Stimulated activated CD8-positive, alpha-beta memory T cell treated with anti-CD3 and anti-CD28 coated beads, Interleukin-7, amount 100 ng/mL, for 1 hour (primary cell): ENCODE measurements around the gene EPHA8.

ENCODE experiments used
- DNase-seq, 2 donors: peaks; one replicate each; pipeline ENCODE4 v3.0.0-alpha.2; 2020; ENCODE audit warnings: low read depth in 2 of 2

EPHA8 gene

GRCh38 chr1:22567197-22567596 is 3.9 kb downstream of the EPHA8 start:
- DNase-seq, result no peak

- no peak for DNase-seq
These were observed 4.7 kb downstream of the EPHA8 start for GRCh38 chr1:22567994-22568393.

GRCh38 chr1:22569269-22569668 is 6.0 kb downstream of the EPHA8 start:
- no peak for DNase-seq

GRCh38 chr1:22570140-22570909 is 7.0 kb downstream of the EPHA8 start:
- DNase-seq, result no peak

- no peak for DNase-seq
These were observed 9.5 kb downstream of the EPHA8 start for GRCh38 chr1:22572818-22573217.

GRCh38 chr1:22573237-22573636 is 9.9 kb downstream of the EPHA8 start:
- no peak for DNase-seq

GRCh38 chr1:22575532-22576149 is 12.4 kb downstream of the EPHA8 start:
- DNase-seq, result no peak

- DNase-seq, result no peak
These were observed 12.9 kb downstream of the EPHA8 start for GRCh38 chr1:22576150-22576544.

- no peak for DNase-seq
These were observed 13.3 kb downstream of the EPHA8 start for GRCh38 chr1:22576617-22577016.

GRCh38 chr1:22578732-22579361 is 15.6 kb downstream of the EPHA8 start:
- DNase-seq, result no peak

- DNase-seq, result no peak
These were observed 16.4 kb downstream of the EPHA8 start for GRCh38 chr1:22579541-22580155.

- DNase-seq, result no peak
These were observed 19.7 kb downstream of the EPHA8 start for GRCh38 chr1:22582661-22583635.

GRCh38 chr1:22584001-22584562 is 20.8 kb downstream of the EPHA8 start:
- no peak for DNase-seq

- DNase-seq, result no peak
These were observed 21.7 kb downstream of the EPHA8 start for GRCh38 chr1:22584970-22585369.

- no peak for DNase-seq
These were observed 22.2 kb downstream of the EPHA8 start for GRCh38 chr1:22585471-22585870.

GRCh38 chr1:22586356-22587130 is 23.3 kb downstream of the EPHA8 start:
- DNase-seq, result no peak

- DNase-seq, result no peak
These were observed 24.0 kb downstream of the EPHA8 start for GRCh38 chr1:22587247-22587646.

GRCh38 chr1:22588899-22589422 is 25.7 kb downstream of the EPHA8 start:
- DNase-seq, result no peak

- no peak for DNase-seq
These were observed 28.3 kb downstream of the EPHA8 start for GRCh38 chr1:22591576-22591975.

- no peak for DNase-seq
These were observed 28.8 kb downstream of the EPHA8 start for GRCh38 chr1:22592051-22592450.
